HG03432 (cell line): Measurements from ENCODE around the gene ZNF521.

Source experiments
- ATAC-seq: cut with Tn5 transposase; IDR thresholded peaks from one replicate; pipeline ENCODE4 v1.9.1; 2021; ENCODE audit warnings: mild to moderate bottlenecking, moderate library complexity; ENCODE audit not compliant: unreplicated experiment

ZNF521 gene

DNA sequence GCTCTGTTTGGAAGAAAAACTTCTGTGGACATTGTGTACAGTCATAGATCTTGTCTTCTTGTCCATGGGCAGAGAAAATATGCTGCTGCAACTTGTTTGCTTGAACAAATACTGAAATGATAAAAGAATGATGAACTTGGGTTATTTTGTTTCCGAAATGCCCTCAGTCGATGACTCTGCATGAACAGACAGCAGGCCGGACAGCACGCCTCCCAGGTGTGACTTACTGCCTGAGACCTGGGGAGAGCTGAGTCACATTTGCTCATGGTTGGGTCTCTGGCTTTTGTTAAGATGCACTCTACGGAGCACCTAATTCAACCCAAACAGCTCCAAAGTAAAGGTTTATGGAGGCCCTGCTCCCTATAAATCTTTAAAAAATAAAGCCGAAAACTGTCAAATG lies 262.5 kb downstream of the ZNF521 start:
- ATAC-seq: no peak

DNA sequence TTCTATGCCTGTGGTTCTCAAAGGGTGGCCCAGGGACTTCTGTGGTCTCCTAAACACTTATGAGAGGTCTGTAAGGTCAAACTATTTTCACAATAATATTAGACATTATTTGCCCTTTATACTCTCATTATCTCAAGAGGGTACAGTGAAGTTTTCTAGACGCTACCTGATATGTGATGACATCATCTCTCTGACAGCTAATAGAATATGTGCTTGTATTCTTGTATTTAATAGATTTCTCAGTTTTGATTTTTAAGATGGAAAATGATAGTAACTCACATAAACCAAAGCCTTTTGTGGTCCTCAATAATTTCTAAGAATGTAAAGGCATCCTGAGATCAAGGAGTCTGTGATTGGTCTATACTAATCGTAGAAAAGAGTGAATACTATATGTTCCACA lies 265.1 kb downstream of the ZNF521 start:
- ATAC-seq: no peak

DNA sequence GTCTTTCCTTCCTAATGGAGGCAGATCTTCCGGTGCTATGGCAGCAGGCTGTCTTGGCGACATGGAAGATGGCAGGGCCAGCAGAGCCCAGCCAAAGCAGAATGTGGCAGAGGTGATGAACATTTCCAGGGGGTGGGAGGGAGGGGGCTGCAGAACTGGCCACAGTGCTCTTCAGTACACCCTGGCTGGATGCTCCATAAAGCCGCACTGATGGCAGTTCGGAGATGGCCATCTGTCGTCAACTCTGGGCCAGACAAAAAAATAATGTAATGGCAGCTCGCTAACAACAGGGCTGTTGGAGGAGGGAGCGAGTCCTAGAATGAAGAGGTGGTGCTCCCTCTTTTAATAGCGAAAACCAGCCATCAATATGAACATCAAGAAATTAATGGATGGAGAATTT lies 271.0 kb downstream of the ZNF521 start:
- ATAC-seq: no peak

DNA sequence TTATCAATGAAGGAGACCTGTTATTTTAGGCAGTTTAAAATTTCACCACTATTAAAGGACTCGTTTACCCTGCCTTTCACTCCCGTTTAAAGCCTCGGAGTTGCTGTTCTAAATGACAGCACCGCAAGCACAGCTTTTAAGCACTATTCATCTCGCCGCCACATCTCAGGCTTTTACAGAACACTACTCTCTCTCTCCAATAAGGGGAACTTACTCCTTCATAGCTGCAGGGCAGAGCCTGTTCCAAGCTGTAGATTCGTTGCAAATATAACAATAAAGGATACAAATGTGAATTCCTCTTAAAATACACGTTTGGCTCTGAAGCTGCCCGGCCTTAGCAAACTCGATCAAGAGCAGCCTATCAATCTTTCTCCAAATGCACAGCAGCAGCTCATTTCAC lies 271.8 kb downstream of the ZNF521 start:
- ATAC-seq: no peak

DNA sequence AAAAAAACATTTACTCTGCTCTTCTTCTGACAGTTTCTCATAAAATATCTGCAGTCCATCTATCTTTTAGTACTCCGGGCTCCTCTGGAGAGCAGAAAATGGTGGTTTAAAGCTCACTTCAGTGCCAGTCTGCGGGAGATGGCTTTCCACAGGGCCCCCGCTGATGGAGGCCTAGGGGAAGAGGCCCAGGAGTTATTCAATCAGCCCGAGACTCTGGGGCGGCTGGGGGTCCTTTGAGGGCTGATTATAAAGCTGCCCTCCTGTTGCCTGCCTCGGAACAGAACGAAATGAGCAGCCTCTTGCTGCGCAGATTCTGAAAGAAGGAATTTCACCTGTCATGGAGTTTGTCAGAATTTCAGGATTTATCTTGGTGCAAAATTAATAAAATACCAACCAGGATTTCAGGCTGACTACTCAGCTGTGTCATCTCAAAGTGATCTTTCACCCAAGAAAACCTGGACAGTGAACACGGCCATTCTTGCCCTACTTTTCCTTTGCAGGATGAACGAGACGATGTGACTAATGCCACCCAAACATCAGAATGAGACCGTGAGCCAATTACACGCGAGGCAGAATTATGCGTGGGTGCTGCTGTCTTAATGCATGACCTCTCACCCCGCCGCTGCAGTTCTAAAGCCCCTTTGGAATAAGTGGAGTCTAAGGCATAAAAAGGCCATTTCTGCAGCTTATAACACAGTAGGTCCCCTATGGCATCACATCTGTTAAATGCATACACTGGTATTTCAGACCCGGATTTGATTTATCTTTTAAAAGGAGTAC lies 273.8 kb downstream of the ZNF521 start:
- no peak for ATAC-seq

- ATAC-seq: no peak
Observed at GRCh38 chr18:25077038-25077943, 274.7 kb downstream of the ZNF521 start.

GRCh38 chr18:25075783-25076182 lies 276.2 kb downstream of the ZNF521 start:
- no peak for ATAC-seq

GRCh38 chr18:25075331-25075730 lies 276.6 kb downstream of the ZNF521 start:
- ATAC-seq: no peak

- ATAC-seq: no peak
Observed at GRCh38 chr18:25074925-25075324, 277.0 kb downstream of the ZNF521 start.

GRCh38 chr18:25072205-25072604 lies 279.8 kb downstream of the ZNF521 start:
- no peak for ATAC-seq

DNA sequence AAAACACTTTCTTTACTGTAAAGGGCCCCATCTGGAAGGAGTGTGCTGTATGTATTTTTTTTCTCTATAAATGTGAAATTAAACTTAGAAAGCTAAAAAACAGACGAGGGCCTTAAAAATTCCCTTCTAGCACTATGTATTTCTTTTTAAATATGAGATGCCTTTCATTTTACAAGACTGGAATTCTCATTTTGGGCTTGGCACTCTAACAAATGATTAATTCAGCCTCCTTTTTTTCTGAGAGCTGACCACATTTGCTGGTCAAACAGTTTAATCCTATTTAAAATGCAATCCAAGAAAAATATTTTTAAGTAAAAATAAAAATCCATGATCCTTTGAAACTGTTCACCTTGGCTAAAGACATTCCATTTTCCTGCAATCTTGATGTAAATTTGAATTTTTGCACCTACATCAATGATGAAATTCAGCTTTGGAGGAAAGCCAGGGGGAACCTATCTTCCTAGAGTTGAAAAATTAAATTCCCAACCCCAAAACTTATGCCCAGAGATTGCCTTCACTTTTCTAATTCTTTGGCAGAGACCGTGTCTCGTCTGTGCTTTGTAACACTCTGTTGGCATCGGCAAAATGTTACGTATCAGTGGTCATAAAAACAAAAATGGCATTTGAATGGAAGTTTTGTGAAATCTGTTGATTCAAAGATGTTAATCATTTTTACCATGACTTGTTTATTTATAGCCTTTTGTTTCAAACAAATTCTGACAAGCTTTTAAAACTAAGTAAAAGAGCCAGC lies 284.5 kb downstream of the ZNF521 start:
- ATAC-seq: no peak

DNA sequence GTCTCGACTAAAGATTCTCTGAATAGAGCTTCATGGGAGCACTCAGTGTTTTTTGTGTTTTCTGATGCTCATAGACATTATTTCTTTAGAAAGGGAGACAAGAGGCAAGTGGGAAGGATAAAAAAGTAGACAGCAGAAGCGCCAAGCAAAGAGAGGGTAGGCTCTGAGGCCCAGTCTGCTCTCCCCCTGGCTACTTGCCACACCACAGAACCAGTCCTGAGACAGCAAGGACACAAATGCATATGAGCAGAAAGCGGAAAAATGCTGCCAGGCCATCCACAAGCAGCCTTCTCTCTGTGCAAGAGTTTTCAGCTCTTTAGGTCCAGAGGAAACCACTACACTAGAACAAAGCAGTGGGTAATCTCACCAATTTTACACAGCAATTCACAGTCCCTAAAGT lies 285.4 kb downstream of the ZNF521 start:
- ATAC-seq: no peak

DNA sequence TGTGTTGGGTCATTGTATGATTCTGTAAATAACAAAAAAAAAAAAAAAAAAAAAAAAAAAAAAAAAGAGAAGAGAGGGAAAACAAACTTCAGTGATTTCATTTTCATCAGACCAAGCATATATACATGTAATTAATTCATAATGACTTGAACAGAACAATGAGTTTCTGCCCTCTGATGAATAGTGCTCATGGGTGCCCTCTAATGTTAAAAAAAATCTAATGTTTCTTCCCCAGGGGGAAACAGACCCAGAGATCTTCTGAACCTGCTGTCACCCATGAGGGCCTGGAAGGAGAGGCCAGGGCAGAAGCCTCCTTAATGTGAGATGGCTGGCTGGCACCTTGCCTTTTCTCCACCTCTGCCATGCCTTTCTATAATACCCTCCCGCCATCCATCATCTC lies 289.2 kb downstream of the ZNF521 start:
- no peak for ATAC-seq

DNA sequence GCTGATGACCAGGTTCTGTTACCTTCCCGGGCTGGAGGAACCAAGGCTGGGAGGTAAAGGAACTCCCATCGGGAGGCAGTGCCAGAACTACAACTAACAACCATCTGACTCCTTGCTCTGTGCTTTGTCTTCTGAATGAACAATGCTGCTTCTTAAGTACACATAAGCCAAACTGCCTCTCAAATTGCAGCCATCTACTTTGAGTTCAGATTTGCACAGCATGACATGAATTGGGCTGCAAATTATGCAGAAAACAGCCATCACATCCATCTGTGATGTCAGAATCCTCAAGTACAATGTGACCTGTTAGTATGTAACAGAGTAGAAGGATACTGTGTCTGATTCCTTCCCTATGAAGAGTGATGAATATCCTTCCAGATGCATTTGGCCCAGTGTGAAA lies 290.6 kb downstream of the ZNF521 start:
- ATAC-seq: no peak

GRCh38 chr18:25058521-25058920 lies 293.4 kb downstream of the ZNF521 start:
- no peak for ATAC-seq

DNA sequence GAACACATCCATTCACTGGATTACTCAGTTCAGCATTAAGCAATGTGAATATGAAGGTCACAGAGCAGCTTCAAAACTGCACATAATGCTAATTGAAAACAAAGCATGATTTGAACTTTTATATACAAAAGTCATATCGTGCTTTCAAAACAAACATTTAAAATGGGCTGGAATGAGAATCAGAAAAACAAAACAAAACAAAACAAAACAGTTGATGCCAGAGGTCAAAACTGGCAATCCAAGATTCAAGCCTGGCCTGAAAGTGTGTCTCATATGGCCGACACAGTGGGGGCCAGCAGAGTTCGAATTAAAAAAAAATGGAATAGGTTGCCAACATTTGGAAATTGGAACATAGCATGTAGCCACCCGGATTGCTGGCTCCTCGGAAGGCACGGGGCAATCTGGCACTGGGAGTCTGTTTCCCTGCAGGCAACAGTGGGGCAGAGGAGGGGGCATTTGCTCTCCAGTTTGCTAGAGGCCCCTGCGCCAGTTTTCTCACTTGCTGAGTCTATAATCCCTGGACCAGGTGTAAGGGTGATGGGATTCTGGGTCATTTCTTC lies 294.4 kb downstream of the ZNF521 start:
- ATAC-seq: no peak

DNA sequence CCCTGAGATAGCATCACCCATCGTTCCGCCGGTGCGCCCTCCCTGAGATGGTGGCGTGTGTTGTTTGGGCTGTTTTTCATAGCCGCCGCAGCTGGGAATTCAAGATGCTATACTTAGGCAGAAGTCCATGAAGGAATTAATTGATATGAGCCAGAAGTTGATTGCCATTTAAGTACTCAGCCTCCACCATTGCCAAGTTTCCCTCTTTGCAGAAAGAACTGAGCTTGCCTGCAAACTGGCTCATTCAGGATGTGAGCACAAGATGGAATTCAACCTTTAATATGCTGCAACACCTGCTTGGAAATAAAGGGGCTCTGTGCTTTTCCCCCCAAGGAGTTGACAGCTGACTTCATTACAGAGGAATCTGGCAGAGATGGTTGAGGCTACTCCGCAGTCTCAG lies 295.5 kb downstream of the ZNF521 start:
- ATAC-seq: no peak

DNA sequence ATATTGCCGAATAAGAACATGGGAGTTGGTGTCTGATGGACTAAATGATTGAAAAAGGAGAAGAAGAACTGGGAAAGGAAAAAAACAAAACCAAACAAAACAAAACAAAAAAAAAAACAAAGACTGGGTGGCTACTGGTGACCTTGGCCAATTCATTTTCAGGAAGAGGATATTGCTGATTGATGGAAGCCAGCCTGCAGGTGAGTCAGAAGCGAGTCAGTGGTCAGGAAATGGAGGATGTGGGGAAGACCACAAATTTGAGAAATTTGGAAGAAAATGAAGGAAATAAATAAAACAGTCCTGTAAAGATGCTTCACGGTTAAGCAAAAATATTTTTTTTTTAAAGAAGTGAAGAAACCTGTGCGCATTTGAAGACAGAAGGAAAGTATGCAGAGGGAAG lies 296.9 kb downstream of the ZNF521 start:
- no peak for ATAC-seq

GRCh38 chr18:25053466-25053865 lies 298.5 kb downstream of the ZNF521 start:
- ATAC-seq: no peak

DNA sequence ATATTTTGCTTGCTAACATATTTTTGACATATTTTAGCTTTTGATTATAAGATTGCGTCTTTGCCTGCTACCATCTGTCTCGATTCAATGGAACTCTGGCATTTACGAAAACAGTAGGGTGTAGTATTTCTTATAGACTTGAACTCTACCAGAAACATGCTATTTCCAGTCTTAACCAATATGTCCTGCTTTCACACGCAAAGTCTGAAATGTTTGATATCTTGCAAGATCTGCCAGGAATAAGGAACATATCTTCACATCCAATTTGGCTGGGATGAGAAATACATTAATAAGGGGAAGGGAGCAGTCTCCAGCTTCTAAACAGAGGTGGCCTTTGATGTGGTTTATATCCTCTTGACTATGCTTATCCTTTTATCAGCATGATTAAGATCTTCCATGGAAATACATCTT lies 299.4 kb downstream of the ZNF521 start:
- ATAC-seq: no peak

DNA sequence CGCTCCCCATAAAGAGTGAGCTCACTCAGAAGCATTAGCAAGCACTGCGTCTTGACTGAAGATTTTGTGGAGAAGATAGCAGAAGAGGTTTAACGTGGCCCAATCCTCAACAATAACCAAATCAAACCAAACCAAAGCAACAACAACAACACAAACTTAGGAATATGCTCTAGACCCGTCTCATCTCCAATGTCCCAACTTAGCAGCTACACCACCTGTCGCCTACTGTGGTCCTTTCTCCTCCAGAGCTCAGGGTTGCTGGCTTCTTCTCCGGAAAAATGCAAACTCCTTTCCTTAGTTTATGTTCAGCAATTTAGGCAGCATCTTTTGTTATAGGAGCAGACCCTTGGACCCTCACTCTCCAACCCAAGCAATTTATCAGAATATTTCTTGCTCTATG lies 301.4 kb downstream of the ZNF521 start:
- no peak for ATAC-seq
